ENCODE data around the gene MAP3K10.
A peak's percentile ranks its signal among the peaks of the same experiment; 100 is the strongest.

The MAP3K10 gene

DNA sequence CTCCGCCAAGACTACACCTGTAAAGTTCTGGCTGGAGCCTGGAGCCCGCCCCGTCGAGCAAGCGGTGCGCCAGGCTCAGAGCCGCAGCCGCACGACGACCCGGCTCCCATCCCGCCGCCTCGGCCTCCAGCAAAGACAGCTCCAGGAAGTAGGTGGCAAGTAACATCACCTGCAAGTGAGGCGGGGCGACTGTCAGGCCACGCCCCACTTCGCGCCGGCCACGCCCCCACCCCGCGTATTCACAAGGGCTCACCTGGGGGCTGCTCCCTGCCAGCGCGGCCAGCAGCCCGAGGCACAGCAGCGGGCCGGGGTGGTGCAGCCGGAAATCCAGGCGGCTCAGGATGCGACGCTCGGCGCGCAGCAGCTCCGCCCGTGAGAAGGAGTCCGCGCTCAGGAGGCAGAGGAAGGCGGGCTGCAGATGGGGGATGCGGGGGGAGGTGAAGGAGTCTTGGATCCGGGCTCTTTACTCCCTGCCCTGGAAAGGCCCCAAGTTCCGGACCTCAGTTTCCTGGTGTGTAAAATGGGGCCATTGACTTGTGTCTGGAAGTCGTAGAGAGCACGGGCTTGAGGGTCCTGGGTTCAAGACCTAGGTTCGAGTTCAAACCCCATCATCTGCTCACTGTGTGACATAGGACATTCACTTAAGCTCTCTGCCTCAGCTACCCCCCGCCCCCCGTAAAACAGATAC, 32.1 kb downstream of the MAP3K10 start:
- no peak for DNase-seq (ENCODE audit: insufficient read length, low spot score)
- TF ChIP-seq POLR2A (IDR thresholded peaks at IDR 0.05; ENCODE audit: low read depth, low read length) (no peak), PAX5 (IDR thresholded peaks at IDR 0.05; ENCODE audit: insufficient read depth, low read length, severe bottlenecking) (no peak), POU2F2 (IDR thresholded peaks at IDR 0.05; ENCODE audit: low read depth, low read length) (no peak), TAF1 (IDR thresholded peaks at IDR 0.05; ENCODE audit: low read depth, low read length) (no peak), SPI1 (IDR thresholded peaks at IDR 0.05; ENCODE audit: low read depth, low read length) (no peak), POLR2AphosphoS5 (IDR thresholded peaks at IDR 0.05; ENCODE audit: low read depth, low read length) (no peak)
- no peak for FAIRE-seq

DNA sequence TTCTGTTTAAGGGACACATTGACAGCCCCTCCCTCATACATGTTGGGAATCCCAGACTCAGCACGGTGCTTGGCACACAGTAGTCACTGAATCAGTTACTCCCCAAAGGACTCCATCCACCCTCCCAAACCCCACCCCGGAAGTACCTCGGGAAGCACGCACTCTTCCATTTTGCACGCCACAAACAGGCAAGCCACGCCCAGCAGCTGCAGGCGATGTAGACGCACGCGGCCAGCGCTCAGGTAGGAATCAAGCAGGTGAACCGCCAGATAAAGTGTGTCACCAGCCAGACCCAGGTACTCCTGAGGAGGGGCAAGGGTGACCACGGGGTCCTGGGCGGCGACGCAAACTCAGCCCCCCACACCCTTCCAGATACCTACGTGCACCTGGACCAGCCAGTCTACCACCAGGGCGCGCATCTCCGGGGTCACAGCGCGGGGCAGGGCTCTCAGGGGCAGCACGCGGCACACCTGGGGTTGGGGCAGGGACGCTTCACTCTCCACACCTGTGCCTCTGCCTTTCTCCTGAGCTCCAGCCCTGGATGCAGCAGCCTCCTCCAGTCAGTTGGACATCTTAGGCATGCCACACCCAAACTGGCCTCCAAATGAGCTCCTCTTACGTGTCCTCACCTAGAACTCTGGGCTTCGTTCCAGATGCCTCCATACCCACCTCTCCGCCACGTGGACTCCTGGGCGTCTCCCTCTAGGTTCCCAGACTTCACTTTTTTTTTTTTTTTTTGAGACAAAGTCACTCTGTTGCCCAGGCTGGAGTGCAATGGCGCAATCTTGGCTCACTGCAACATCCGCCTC, 33.3 kb downstream of the MAP3K10 start:
- DNase-seq (ENCODE audit: insufficient read length, low spot score), result no peak
- FAIRE-seq, result no peak
- TF ChIP-seq POLR2AphosphoS5 (IDR thresholded peaks at IDR 0.05; ENCODE audit: low read depth, low read length) (no peak), SPI1 (IDR thresholded peaks at IDR 0.05; ENCODE audit: low read depth, low read length) (no peak), POU2F2 (IDR thresholded peaks at IDR 0.05; ENCODE audit: low read depth, low read length) (no peak), POLR2A (IDR thresholded peaks at IDR 0.05; ENCODE audit: low read depth, low read length) (no peak), PAX5 (IDR thresholded peaks at IDR 0.05; ENCODE audit: insufficient read depth, low read length, severe bottlenecking) (no peak), TAF1 (IDR thresholded peaks at IDR 0.05; ENCODE audit: low read depth, low read length) (no peak)

DNA sequence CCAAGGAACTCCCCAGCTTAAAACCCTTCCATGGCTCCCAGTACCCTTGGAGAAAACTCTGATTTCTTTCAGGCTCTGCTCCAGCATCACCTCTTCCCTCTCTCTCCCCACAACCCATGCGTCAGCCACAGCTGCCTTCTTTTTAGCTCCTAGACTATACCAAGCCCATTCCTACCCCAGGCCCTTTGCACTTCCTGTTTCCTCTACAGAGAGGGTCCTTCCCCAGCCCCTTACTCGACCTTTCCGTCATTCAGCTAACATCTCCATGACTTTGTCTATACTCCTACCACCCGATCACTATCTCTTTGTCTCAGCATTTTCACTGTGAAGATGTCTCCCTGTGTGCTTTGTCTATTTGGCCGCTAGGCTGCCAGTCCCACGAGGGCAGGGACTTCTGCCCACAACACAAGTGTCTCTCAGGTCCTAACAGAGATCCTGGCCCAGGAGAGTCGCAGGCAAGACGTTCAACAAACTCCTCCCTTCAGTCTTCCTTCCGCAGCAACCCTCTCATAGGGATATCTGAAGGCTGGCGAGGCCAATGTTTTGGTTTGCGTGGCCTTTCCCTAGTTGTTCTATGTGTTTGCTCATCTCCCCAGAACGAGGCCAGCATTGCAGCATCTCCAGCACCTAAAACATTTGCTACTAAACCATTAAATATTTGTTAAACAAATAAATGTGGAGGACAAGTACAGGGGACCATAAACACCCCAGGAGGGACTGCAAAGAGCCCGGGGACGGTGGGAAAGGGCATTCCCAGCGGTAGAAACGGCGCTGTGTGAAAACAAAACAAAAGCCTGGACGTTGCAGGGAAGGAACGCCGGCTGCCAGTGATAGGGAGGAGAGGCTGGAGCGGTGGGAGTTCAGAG, 34.4 kb downstream of the MAP3K10 start:
- DNase-seq (ENCODE audit: insufficient read length, low spot score) (no peak), FAIRE-seq (no peak)
- TF ChIP-seq SPI1 (IDR thresholded peaks at IDR 0.05; ENCODE audit: low read depth, low read length), result 0 out of 2 replicates have a peak, but pooled peaks have one; percentile 3
- TF ChIP-seq POLR2AphosphoS5 (IDR thresholded peaks at IDR 0.05; ENCODE audit: low read depth, low read length), result no peak

DNA sequence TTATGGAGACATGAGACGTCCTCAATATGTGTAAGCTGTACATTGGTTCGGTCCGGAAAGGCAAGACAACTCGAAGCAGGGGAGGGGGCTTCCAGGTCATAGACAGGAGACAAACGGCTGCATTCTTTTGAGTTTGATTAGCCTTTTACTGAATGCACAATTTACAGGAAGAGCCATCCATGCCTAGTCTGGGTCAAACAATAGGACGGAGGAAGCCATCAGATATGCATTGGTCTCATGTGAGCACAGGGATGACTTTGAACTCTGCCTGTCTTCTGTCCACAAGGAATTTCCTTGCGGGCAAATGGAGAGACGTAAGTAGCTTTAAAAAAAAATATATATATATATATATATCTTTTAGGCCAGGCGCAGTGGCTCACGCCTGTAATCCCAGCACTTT, 37.1 kb downstream of the MAP3K10 start:
- TF ChIP-seq TAF1 (IDR thresholded peaks at IDR 0.05; ENCODE audit: low read depth, low read length), result no peak
- TF ChIP-seq POLR2A (IDR thresholded peaks at IDR 0.05; ENCODE audit: low read depth, low read length), result no peak
- TF ChIP-seq POU2F2 (IDR thresholded peaks at IDR 0.05; ENCODE audit: low read depth, low read length), result no peak
- TF ChIP-seq POLR2AphosphoS5 (IDR thresholded peaks at IDR 0.05; ENCODE audit: low read depth, low read length), result no peak
- TF ChIP-seq SPI1 (IDR thresholded peaks at IDR 0.05; ENCODE audit: low read depth, low read length), result no peak
- TF ChIP-seq PAX5 (IDR thresholded peaks at IDR 0.05; ENCODE audit: insufficient read depth, low read length, severe bottlenecking), result no peak
- FAIRE-seq (no peak), DNase-seq (ENCODE audit: insufficient read length, low spot score) (no peak)

DNA sequence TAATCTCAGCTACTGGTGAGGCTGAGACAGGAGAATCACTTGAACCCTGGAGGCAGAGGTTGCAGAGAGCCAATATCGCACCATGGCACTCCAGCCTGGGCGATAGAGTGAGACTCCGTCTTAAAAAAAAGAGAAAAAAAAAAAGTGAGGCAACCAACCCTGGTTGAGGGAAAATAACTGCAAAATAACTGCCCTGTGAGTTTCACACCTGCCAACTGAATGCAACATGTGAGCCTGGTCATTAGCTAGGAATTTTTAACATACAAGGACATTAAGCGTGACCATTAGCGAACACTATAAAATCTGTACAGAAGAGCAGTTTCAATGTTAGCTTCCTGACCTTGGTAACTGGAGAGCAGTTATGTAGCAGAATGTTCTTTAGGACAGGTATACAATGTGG, 37.6 kb downstream of the MAP3K10 start:
- TF ChIP-seq POLR2AphosphoS5 (IDR thresholded peaks at IDR 0.05; ENCODE audit: low read depth, low read length) (no peak), PAX5 (IDR thresholded peaks at IDR 0.05; ENCODE audit: insufficient read depth, low read length, severe bottlenecking) (no peak)
- FAIRE-seq (no peak), DNase-seq (ENCODE audit: insufficient read length, low spot score) (no peak)

DNA sequence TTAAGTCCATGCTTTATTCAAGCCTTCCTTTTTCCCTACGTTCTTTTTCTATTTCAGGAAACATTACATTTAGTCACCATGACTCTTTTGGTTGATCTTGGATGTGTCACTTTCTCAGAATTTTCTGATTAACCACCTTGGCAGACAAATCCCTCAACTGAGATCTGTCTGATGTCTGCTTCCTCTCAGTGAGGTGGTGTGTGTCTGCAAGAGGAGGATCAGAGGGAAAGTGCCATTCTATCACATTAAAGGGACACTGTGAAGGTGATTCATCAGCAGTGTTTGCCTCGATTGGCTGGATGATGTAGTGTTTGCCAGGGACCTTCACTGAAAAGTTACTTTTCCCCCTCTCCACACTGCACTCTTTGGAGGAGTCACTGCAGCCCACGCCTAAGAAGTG, 38.3 kb downstream of the MAP3K10 start:
- FAIRE-seq (no peak), DNase-seq (ENCODE audit: insufficient read length, low spot score) (no peak)
- TF ChIP-seq TAF1 (IDR thresholded peaks at IDR 0.05; ENCODE audit: low read depth, low read length) (no peak), POLR2A (IDR thresholded peaks at IDR 0.05; ENCODE audit: low read depth, low read length) (0 out of 2 replicates have a peak, but pooled peaks have one; percentile 37), SPI1 (IDR thresholded peaks at IDR 0.05; ENCODE audit: low read depth, low read length) (no peak), PAX5 (IDR thresholded peaks at IDR 0.05; ENCODE audit: insufficient read depth, low read length, severe bottlenecking) (no peak), POU2F2 (IDR thresholded peaks at IDR 0.05; ENCODE audit: low read depth, low read length) (no peak), POLR2AphosphoS5 (IDR thresholded peaks at IDR 0.05; ENCODE audit: low read depth, low read length) (no peak)

DNA sequence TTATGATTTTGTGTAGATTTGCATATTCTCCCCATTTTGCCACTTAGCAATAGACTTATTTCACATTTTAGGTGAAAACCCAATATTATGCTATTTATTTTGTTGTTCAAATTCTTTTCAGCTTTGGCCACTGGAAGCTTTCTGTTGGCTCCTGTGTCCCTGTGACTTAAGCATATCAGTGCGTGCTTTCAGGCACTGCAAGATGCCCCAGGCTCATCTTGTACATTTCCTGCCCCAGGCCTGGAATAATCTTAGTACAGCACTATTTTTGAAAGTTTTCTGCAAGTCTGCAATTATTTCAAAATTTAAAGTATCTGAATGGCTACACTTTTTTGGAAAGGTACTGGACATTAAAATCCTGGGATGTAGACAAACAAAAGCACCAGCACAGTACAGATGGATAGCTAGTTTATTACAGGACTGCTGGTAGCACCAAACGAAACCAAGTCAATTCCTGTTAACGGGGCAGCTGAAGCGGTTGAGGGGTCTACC, 38.7 kb downstream of the MAP3K10 start:
- no peak for DNase-seq (ENCODE audit: insufficient read length, low spot score)
- FAIRE-seq, result no peak
- TF ChIP-seq POLR2AphosphoS5 (IDR thresholded peaks at IDR 0.05; ENCODE audit: low read depth, low read length) (no peak), SPI1 (IDR thresholded peaks at IDR 0.05; ENCODE audit: low read depth, low read length) (no peak), PAX5 (IDR thresholded peaks at IDR 0.05; ENCODE audit: insufficient read depth, low read length, severe bottlenecking) (no peak), POU2F2 (IDR thresholded peaks at IDR 0.05; ENCODE audit: low read depth, low read length) (no peak), POLR2A (IDR thresholded peaks at IDR 0.05; ENCODE audit: low read depth, low read length) (no peak), TAF1 (IDR thresholded peaks at IDR 0.05; ENCODE audit: low read depth, low read length) (no peak)

DNA sequence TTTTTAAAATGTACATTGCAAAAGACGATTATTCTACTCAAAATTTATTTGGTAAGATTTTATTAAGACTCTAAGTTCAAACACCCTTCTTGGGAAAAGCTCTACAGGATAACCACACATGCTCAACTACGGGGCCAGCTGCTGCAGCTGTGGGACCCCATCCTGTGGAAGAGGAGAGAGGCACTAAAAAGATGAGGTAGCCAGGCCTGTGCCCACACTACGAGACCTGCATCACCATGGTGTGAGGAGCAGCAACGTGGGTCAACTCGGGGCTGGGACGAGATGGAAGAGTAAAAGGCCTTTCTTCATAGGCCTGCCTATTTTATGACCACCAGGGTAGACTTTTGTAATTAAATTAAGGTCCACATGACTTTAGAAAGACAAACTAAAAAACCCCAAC, 39.8 kb downstream of the MAP3K10 start:
- FAIRE-seq (no peak), DNase-seq (ENCODE audit: insufficient read length, low spot score) (no peak)
- no peak for TF ChIP-seq POLR2A (IDR thresholded peaks at IDR 0.05; ENCODE audit: low read depth, low read length)
- TF ChIP-seq POLR2AphosphoS5 (IDR thresholded peaks at IDR 0.05; ENCODE audit: low read depth, low read length), result no peak
- no peak for TF ChIP-seq TAF1 (IDR thresholded peaks at IDR 0.05; ENCODE audit: low read depth, low read length)
- no peak for TF ChIP-seq PAX5 (IDR thresholded peaks at IDR 0.05; ENCODE audit: insufficient read depth, low read length, severe bottlenecking)
- TF ChIP-seq POU2F2 (IDR thresholded peaks at IDR 0.05; ENCODE audit: low read depth, low read length), result no peak
- no peak for TF ChIP-seq SPI1 (IDR thresholded peaks at IDR 0.05; ENCODE audit: low read depth, low read length)

Data from GM12891 (cell line).